Heart right ventricle (tissue), 16 donors: Measurements from ENCODE around the gene SDF2L1. TPM values are rescaled to one million over a fixed set of nuclear protein-coding genes. Genes with fewer than 3 reads are reported as not detected.

Experiments used
- ATAC-seq, 8 donors: fragments of 200-7000 bp; cut with Tn5 transposase; one replicate each; pipeline ENCODE4 v1.9.1; 2020; ENCODE audit warnings: mild to moderate bottlenecking in 8 of 8, moderate library complexity in 8 of 8, moderate number of reproducible peaks in 1 of 8
- DNase-seq, 2 donors: peaks; one replicate each; pipeline ENCODE4 v3.0.0-alpha.2; 2020
- H3K27ac ChIP-seq, 10 donors: fragments of 200-600 bp; sonication (generic) in 2 of 10; one replicate each; pipeline versions ENCODE4 v1.5.0 to v1.8.0; 2020 to 2022; ENCODE audit warnings: mild to moderate bottlenecking in 3 of 10
- H3K27me3 ChIP-seq, 7 donors: fragments of 200-600 bp; one replicate each; pipeline ENCODE4 v1.8.0; 2021 to 2022; ENCODE audit warnings: mild to moderate bottlenecking in 2 of 7
- H3K36me3 ChIP-seq, 9 donors: fragments of 200-600 bp; sonication (generic) in 1 of 9; one replicate each; pipeline versions ENCODE4 v1.5.0 to v1.8.0; 2020 to 2022; ENCODE audit warnings: mild to moderate bottlenecking in 2 of 9
- H3K4me1 ChIP-seq, 9 donors: fragments of 200-600 bp; sonication (generic) in 1 of 9; one replicate each; pipeline versions ENCODE4 v1.5.0 to v1.8.0; 2020 to 2022; ENCODE audit warnings: mild to moderate bottlenecking in 4 of 9
- H3K4me3 ChIP-seq, 10 donors: fragments of 200-600 bp; sonication (generic) in 2 of 10; one replicate each; pipeline versions ENCODE4 v1.5.0 to v1.8.0; 2020 to 2022; ENCODE audit warnings: mild to moderate bottlenecking in 7 of 10, moderate library complexity in 2 of 10
- H3K9me3 ChIP-seq, 11 donors: fragments of 200-600 bp in 10 of 11; sonication (generic) in 2 of 11; one replicate each; pipeline versions ENCODE4 v1.5.0 to v1.8.0; 2013 to 2022; ENCODE audit warnings: mild to moderate bottlenecking in 2 of 11, control low read depth in 1 of 11, moderate library complexity in 1 of 11
- CTCF ChIP-seq, 9 donors: fragments of 200-600 bp; sonication (generic) in 2 of 9; IDR thresholded peaks; one replicate each; pipeline versions ENCODE4 v1.5.0 to v1.8.0; 2021 to 2022; ENCODE audit warnings: antibody characterized with exemption in 9 of 9, mild to moderate bottlenecking in 5 of 9, moderate library complexity in 1 of 9
- WGBS, 2 donors: extraction: QIAGEN DNeasy Blood & Tissue Kit; methylation state at CpG; one replicate each; pipeline ENCODE4 v1.1.7; 2013; ENCODE audit warnings: inconsistent platforms in 1 of 2; 5-methylcytosine and 5-hydroxymethylcytosine counted together
- intact Hi-C, 10 donors: fragments of 100-400 bp; cut with DNase I; formaldehyde crosslinking; loops; one replicate each; pipeline versions ENCODE4 v1.11.1 to v1.14.2; 2022
- polyA plus RNA-seq, 2 donors: library from polyadenylated mRNA; stranded (reverse); fragments of 200-250 nt; gene quantifications; one replicate each; pipeline ENCODE4 v1.2.3, GENCODE V29; 2013
- total RNA-seq, 10 donors: library from RNA; stranded (reverse); fragmentation: NEBNext Ultra II Directional in 3 of 10; extraction: Animal tissue kit (Norgen Biotek cat#: 25700) in 3 of 10; gene quantifications; one replicate each; pipeline versions ENCODE4 v1.2.1 to v1.2.4, GENCODE V29; 2021 to 2023
- donor health status: Arrhythmogenic right ventricular cardiomyopathy.
- donor health status: ischemic (EF 13 %, LVEDD 7.1; RV severe dilation, severe dysfunction).
- donor health status: healthy with polysubstance abuse.
- donor health status: DM: no; HTN: yes; CAD: no.
- donor health status: DM: no; HTN: no; CAD: no.
- donor health status: ischemic (EF 25% LVEDD 6.9; RV normal size, moderate dysfunction).
- donor health status: ischemic (EF 25% LVEDD 5.7; RV mildly dilated, moderate dysfunction).
- donor health status: healthy.
- donor health status: DM: yes; HTN: yes; CAD: no.
- donor health status: Ischemic cardiomyopathy.
- donor health status: ischemic (EF 35%, LVEDD 5.7; RV mildly dilated, moderate dysfunction).
- donor health status: nonischemic (EF 11% LVEDD 7.7; RV severe dilation, severe dysfunction).
- donor health status: DM: yes; HTN: yes; CAD: no.
- donor health status: PGD.
- donor health status: ischemic (EF 29% LVEDD 5.4; RV normal size, mild dysfunction).
- donor health status: nonischemic (EF 23%, LVEDD 6.1; RV moderate dilation, normal function).

The SDF2L1 gene
- total and polyA plus RNA-seq, 12 donors: 10.8 to 325 (median 18.3) TPM

- intact Hi-C loops: no loop called here
- H3K9me3 ChIP-seq: no peaks in the 10 kb centered on the region
- WGBS, 2 donors: 94 to 98% methylated on average over 4 of the region's 4 CpGs
These were observed 11.1 kb upstream of the SDF2L1 start for GRCh38 chr22:21631025-21631424.

DNA sequence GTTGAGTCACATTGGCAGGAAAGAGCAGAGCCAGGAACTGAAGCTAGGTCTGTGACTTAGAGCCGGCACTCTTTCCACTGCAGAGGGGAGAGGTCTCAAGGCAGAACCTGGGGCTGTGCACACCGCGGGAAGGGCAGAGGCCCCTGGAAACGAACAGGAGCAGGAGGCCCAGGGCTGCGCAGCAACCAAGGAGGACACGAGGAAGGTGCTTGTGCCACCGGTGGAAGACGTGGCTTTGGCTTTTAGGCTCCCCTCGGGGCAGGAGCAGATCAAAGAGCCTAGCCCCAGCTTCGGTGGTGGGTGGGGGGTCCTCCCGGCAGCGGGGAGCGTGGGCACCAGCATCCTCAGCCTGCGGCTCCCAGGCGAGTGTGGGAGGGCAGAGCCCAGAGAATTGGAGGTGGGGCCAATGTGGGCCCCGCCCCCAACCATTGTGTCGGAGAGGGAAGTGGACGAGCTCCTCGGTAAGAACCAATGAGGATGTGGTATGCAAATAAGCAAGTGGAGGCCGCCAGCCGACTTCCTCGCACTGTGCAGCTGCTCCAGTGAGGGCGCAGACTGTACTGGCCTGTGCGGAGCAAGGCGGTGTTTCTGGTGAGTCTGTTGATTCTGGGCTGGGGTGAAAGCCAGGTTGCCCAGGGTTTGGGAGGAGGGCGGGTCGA, 9.7 kb upstream of the SDF2L1 start, which contains the start of gene CCDC116:
Gene CCDC116, plus strand, starts transcription at position 524 of the 659 bp plus-strand sequence. CDS start 422 bp downstream, outside the sequence.
- Histone ChIP-seq H3K27me3 (no peaks in the 10 kb centered on the region), H3K36me3 (peaks cover 0 to 12% (median 0%) of the 10 kb centered on the region in 9 donors), H3K4me1 (peaks cover 0 to 21% (median 12%) of the 10 kb centered on the region in 9 donors), H3K9me3 (no peaks in the 10 kb centered on the region), H3K27ac (no peak within 1 kb of the TSS), H3K4me3 (no peak within 1 kb of the TSS)
- DNase-seq (no peak), ATAC-seq (no peak)
- no peak for TF ChIP-seq CTCF (IDR thresholded peaks at IDR 0.05)
- WGBS, 2 donors: 56 to 86% methylated on average over 27 of the region's 27 CpGs
- intact Hi-C loops: no loop called here

More at GRCh38 chr22:21631025-21631424, 11.1 kb upstream of the SDF2L1 start:
- Histone ChIP-seq H3K4me3 (no peak overlapping the region), H3K4me1 (peaks cover 0 to 24% (median 15%) of the 10 kb centered on the region in 9 donors), H3K27me3 (no peaks in the 10 kb centered on the region), H3K27ac (no peak overlapping the region), H3K36me3 (peaks cover 0 to 18% (median 0%) of the 10 kb centered on the region in 9 donors)
- ATAC-seq: no peak
- DNase-seq: no peak
- TF ChIP-seq CTCF (IDR thresholded peaks at IDR 0.05): no peak

GRCh38 chr22:21632931-21633330, 9.2 kb upstream of the SDF2L1 start:
- H3K36me3 ChIP-seq: peaks cover 0 to 6% (median 0%) of the 10 kb centered on the region in 9 donors
- intact Hi-C loops: no loop called here
- no peak for TF ChIP-seq CTCF (IDR thresholded peaks at IDR 0.05)
- ATAC-seq (no peak), DNase-seq (no peak)
- H3K4me1 ChIP-seq: peaks cover 0 to 20% (median 12%) of the 10 kb centered on the region in 9 donors
- H3K27ac ChIP-seq: no peak overlapping the region
- H3K27me3 ChIP-seq: no peaks in the 10 kb centered on the region
- 87 to 96% methylated on average over 18 of the region's 18 CpGs for WGBS, 2 donors
- no peak overlapping the region for H3K4me3 ChIP-seq
- no peaks in the 10 kb centered on the region for H3K9me3 ChIP-seq

DNA sequence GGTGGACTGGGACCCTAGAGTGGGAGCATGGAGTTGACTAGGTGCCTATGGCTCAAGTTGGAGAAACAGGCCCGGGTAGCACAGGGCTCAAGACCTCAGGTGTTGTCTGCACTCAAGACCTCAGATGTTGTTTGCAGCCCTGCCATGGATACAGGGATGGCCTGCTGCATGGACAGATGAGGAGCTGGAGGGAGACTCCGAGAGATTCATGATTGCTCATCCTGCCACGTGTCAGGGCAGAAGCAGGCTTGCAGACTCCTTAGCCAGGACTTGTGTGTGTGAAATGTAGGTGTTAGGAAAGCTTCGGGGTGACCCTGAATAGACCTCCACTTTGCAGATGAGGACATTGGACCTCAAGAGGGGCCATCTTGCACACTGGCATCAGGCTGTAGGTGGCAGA, 8.6 kb upstream of the SDF2L1 start:
- ATAC-seq: no peak
- TF ChIP-seq CTCF (IDR thresholded peaks at IDR 0.05): no peak
- WGBS, 2 donors: 91 to 97% methylated on average over 4 of the region's 4 CpGs

More for the DNA sequence above, 8.6 kb upstream of the SDF2L1 start:
- Histone ChIP-seq H3K9me3 (no peaks in the 10 kb centered on the region), H3K4me3 (no peak overlapping the region), H3K27me3 (no peaks in the 10 kb centered on the region), H3K4me1 (peaks cover 0 to 16% (median 12%) of the 10 kb centered on the region in 9 donors), H3K27ac (no peak overlapping the region), H3K36me3 (peaks cover 0 to under 1% (median 0%) of the 10 kb centered on the region in 9 donors)
- intact Hi-C loops: no loop called here
- no peak for DNase-seq
